Right forelimb (tissue), 1 donor: ENCODE results near the gene NDUFS3.

Experiments used
- DNase-seq: peaks from one replicate; pipeline ENCODE4 v3.0.0-alpha.2; 2018

NDUFS3 gene

DNA sequence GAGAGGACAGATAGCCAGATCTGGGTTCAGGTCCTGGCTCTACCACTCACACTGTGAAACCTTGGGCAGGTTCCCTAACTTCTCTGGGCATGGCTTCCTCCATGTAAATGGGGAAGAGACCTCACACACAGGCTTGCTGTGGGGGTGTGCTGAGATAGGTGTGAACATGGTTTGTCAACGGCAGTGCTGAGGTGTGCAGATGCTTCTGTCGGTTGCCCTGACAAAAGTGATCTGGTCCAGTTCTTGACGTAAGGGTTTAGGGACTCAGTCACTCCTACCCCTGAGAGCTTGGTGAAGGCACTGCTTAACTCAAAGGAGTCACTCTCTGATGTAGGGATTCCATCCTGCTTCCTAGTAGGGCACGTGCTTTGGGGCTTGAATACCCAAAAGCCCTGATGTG is 13.4 kb downstream of the NDUFS3 start:
- DNase-seq = no peak

DNA sequence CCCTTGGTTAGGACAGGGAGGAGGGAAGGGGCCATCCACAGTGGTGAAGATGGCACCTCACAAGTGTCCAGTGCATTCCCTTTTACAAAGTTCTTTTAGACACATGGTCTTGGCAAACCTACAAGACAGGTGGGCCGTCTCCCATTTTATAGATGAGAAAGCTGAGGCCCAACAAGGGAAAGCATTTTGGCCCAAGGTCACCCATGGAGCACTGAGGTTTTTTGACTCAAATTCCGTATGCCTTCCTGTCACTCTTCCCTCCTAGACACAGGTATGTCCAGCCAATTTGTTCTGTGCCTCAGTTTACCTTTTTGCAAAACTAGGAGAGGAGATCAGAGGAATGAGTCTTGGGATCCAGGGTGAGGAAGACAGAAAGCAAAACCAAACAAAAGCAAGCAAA is 14.1 kb downstream of the NDUFS3 start:
- DNase-seq = no peak

DNA sequence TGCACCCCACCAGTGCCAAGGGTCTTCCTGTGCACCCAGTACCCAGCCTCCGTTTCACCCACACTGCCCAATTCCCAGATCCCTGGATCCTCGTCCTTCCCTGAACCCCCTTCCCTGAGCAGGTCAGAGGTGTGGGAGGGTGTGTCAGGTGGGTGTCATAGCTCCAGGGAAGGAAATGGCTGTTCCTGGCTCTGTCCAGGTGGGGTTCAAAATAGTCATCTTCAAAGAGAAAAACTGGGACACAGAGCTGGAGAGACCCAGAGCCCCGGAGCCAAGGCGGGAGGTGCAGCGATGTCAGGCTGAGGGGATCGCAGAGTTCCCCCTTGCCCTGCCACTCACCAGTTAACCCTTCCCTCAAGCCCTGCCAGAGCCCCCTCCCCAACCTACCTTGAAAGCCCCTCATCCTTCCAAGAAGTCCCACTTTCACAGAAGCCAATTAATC is 14.6 kb downstream of the NDUFS3 start:
- no peak for DNase-seq

DNA sequence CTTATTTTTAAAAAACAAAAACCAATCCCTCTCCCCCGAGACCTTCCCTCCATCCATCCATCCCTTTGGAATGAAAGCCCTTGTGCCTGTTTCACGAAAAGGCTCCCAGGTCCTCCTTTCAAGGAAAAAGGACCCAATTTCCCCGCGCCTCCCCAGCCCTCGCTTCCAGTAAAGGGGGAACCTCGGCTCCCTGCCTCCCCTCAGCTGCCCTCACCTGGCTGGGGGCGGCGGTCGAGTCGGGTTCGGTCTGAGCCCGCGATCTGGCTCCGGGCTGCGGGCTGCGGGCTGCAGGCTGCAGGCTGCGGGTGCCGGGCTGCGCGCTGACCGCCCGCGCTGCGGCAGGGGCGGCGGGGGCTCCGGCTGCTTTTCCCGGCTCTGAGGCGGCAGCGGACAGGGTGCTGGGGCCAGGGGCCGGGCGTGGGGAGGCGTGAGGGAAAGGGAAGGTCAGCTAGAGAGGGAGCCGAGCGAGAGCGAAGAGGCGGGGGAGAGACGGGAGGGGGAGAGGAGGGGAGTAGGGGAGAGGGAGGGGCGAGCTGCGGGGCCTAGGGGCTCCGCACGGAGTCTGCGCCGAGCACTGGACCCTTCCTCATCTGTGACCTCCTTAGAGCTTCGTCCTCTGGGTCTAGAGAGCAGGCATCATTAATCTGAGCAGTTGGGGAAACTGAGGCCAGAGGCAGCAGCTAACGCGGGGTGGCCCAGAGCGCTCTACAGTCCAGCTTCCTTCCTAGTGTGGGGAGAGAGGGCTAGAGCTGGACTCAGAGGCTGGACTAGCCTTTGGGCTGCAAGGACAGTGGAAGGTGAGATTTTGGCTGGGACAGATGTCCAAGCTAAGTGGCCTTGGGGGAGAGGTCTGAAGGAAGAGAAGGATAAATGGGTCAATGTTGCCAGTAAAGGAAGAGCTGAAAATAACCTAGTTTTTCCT is 15.3 kb downstream of the NDUFS3 start, which contains the start of gene C1QTNF4:
Gene C1QTNF4 (minus strand): TSS at position 478 of the 922 bp plus-strand sequence. CDS start 3,601 bp downstream, outside the sequence.
- DNase-seq = no peak

DNA sequence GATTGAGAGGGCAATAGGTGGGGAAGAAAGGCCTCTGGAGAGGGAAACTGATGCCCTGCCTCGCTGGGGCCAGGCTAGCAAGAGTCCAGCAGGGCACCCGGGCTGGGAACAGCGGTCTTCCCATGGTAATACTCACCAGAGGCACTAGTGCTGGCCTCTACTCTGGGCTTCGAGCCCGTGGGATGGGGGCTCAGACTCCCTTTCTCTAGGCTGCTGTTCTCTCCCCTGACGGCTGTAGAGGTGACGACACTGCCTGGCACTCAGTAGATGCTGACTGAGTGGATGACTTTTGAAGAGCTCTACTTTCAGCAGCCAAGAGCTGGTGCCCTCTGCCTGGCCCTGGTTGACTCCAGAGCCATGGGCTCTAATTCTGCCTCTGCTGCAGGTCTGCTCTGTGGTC is 16.2 kb downstream of the NDUFS3 start:
- DNase-seq = no peak

DNA sequence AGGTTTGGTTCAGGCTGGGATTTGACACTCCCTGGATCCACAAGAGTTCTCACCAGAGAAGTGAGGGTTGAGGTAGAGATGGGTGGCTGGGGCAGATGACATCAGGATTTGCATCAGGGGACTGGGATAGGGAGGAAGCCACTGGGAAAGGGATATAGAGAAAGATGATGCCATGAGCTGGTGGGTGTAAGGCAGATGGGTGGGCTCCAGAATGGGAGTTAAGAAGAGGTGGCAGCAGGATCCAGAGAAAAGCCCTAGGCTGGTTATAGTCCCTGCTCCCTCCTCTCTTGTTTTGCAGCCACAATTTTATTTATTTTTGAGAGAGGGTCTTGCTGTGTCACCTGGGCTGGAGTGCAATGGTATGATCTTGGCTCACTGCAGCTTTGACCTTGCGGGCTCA is 17.1 kb downstream of the NDUFS3 start:
- no peak for DNase-seq

DNA sequence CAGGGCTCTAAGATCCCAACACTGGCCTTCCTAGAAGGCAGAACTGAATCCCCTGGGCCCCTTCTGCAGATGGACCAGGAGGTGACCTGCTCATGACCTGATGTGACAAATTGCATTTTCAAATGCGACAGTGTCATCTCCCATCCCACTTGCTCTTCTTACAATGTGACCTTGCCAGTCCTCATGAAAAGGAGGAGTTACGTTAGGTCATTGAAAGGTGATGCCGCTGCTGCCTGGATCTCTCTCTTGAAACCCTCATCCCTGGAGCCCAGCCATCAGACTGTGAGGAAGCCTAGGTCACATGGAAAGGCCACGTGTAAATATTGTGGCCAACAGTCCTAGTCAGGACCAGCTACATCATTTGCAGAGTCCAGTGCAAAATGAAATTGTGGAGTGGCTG is 21.0 kb downstream of the NDUFS3 start:
- no peak for DNase-seq

DNA sequence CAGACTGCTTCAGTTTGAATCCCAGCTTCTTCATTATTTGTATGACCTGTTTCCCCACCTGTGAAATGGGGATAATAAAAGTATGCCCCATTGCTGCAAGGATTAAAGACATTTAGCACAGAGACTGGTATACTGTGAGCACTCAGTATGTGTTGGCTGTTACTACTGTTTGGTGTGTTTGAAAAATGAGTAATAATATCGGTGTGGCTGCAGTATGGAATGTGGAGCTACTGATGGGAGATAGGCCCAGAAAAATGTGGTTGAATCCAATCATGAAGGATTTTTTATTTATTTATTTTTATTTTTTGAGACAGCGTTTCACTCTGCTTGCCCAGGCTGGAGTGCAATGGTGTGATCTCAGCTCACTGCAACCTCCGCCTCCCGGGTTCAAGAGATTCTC is 24.4 kb downstream of the NDUFS3 start:
- DNase-seq = no peak

DNA sequence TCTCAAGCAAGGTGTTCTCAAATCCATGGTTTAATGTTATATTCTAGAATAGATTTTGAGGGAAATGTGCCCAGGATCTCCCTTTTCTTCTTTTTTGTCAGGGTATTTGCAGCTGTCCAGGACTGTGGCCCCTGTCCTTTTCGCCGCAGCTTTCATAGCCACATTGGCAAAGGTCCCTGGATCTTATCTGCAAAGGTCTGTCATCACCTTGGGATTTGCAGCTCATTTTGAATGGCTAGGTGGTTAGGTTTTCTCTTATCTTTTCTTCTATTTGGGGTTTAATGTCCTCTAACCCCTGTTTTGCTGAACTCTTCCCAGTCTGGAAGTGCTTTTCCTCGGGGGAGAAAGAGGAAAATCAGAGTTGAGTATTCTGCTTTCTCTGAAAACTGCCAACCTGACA is 27.0 kb downstream of the NDUFS3 start:
- DNase-seq = no peak

DNA sequence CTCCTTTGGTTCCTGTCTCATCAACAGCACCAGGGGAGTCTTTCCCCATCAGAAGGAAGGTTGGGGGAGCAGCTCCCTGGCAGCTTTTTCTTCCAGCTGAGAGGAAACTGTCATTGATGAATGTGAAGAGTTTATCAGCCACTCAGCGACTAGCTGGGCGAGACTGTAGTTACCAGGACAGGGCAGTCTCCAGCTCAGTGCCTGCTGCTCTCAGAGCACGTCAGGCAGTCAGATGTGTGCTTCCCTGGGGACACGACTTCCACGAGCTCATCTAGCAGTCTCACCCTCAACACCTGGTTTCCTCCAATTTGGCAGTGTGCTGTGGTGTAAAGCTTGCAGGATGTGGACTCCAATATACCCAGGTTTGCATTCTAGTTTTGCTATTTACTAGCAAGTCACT is 27.9 kb downstream of the NDUFS3 start:
- no peak for DNase-seq

DNA sequence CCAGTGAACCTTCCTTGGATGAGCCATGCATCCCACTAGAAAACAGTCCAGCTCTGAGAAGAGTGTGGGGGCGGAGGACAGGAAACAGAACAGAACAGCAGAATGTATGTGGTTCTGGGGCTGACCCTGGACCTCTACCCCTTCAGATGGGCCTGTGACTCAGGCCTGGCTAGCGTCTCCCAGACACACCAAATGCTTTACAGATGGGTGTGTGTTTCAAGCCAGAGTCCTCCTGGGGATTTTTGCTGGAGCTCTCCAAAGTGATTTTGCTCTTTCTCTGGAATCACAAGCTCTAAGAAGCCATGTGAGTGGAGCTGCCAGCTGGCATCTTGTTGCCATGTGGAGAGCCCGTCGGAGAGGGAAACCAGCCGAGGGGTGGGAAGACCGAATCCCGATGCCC is 28.5 kb downstream of the NDUFS3 start:
- DNase-seq = no peak

DNA sequence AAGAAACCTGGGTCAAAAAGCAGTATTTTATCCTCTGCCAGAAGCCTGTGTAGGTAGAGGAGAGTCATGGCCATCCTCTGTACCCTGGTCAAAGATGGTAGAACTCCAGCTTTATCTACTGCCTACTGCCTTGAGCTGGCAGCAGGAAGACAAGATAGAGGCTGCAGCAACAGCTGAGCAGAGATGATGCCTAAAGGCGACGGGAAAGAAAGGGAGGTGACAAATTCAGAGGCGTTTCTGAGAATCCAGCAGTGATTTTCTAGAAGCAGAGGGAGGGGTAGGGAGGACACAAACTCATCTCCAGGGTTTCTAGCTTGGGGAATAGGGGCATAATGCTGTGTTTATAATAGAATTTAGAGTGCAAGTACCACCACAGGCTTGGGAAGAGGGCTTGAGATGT is 30.8 kb downstream of the NDUFS3 start:
- no peak for DNase-seq

DNA sequence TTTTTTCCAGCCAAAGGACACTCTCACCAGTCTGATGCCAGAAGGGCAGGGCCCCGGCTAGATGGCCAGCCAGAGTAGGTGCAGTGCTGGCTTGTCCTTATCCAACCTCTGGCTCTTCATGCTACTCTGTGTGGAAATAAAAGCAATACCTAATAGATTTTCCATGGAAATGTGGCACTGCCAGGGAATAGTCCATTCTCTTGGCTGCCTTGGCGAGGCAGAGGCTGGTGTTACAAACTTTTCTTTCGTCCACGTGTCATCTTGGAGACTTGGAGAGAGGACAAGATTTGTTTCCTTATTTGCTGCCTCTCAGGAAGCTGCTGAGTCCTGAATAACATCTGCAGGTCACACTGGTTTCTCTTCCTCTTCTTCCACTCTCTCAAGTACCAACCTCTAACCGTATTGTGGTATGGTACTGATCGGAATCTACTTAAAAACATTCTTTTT is 32.5 kb downstream of the NDUFS3 start:
- DNase-seq = no peak

DNA sequence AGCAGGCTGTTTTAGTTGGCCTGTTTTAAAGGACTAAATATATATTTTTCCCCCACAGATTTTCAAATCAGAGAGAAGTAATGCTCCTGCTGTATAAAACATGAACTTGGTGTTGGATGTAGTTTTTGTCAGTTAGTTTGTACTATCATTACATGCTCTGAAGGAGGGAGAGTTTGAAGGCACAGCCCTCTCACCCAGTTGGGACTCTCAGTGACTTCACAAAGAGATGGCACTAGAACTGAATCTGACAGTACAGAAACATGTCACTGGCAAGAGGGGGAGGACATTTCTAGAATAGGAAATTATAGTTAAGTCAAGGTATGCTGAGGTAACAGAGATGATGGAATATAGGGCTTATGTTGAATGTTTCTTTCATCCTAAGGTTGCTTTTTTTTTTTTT is 36.4 kb downstream of the NDUFS3 start:
- DNase-seq = no peak

DNA sequence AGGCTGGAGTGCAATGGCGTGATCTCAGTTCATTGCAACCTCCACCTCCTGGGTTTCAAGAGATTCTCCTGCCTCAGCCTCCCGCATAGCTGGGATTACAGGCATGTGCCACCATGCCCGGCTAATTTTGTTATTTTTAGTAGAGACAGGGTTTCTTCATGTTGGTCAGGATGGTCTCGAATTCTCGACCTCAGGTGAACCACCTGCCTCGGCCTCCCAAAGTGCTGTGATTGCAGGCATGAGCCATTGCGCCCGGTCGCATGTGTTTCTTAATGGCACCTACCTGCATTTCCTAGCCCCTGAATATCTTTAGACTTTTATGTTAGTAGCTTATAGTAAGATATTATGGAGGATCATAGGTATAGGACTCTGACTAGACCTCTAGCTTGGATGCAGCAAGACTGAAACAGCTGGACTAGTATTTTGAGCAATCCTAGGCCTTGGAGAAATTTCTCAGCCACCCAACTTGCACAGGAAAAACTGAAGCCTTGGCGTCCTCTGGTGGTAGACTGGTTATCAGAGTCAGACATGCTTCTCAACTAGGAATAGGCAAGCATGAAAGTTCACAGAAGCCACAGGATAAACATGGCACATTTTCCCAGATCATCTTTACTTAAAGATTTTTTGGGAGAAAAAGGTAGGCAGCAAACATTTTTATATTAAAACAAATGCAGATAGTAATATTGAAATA is 38.0 kb downstream of the NDUFS3 start:
- no peak for DNase-seq

DNA sequence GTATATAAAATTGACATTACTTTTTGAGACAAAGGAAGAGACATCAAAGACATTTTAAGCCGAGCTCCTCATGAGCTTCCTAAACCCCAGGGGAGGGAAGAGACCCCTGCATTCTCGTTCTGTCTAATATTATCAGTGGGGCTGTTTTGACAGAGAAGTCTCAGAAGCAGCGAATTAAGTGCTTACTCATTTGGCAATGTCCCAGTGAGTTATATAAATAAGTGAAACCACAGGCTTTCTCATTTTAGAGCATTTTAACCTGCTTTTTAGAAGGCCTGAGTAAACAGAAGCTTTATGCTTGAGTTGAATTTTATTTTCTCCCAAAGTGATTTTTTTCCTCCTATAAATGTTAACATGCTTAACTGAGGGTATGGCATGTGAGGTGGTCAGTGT is 38.5 kb downstream of the NDUFS3 start:
- DNase-seq = no peak

DNA sequence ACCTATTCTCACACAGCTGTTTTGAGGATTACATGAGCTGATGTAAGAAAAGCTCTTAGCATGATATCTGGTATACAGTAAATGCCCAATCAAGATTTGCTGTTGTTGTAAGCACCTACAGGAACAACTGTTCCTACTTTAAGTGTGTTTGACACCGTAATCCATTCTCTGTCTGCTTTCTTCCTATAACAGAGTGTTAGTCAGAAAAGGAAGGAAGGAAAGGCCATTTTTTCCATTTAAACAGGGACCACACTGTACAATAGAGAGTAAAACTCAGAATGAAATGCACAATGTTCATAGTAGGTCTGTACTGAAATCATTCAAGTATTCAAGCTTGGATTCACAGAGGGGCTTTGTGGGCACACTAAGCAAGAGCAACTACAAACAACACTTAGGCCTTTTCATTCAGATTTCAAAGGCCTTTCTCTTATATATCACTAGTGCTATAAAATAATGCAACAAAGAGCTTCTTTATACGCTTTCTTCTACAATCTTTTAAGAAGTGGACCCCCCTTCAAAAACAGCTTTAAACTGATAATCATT is 42.0 kb downstream of the NDUFS3 start:
- DNase-seq = no peak

DNA sequence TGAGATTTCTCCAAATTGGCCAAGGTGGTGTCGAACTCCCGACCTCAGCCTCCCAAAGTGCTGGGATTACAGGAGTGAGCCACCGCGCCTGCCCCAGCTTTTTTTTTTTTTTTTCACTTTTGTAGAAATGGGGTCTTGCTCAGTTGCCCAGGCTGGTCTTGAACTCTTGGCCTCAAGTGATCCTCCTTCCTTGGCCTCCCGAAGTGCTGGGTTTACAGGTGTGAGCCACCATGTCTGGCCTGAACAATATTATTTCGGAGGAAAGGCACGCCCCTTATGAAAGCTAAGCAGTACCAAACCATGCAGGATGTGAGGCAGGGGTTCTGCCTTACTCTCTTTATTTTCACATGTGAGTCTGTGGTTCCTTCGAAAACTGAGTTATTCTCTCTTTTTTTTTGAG is 47.4 kb downstream of the NDUFS3 start:
- no peak for DNase-seq

DNA sequence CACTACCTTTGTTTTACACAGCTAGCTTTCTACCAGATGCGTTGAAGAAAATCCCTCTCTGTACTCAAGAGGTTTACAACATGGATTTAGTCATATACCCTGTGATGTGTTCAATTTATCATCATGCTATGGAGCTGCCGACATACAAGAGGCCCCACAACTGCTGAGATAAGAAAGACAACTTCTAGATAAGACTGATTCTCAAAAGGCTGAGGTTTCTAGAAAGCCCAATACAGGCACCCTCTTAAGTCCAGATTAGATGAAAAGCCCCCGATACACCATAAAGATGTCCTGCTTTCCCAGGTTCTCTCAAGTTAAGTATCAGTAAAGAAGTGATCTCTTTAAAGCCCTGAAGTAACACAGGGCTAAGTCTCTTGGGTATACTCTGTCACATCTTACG is 49.2 kb downstream of the NDUFS3 start:
- DNase-seq = no peak

DNA sequence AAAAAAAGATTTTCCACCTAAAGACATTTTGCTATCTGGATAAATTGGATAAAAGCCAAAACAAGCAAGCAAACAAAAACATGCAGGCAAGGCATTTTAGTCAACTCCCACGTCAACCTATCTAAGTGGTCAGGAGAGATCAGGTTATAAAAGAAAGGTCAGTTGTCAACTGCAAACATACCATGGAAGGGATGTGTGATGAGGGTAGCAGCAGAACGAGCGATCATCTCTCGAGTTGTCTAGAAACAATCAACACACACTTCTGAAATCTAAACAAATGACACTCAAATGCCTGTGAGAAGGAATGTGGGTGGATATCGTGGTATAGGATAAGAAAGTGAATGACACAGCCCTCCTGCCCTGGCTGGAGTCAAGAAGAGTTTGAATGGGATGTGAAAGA is 52.6 kb downstream of the NDUFS3 start:
- DNase-seq = no peak
